RWPE2 (cell line): ENCODE data around the gene STT3B.

ENCODE experiments used
- ATAC-seq: fragments of 200-7000 bp; cut with Tn5 transposase; 3 replicates; pipeline ENCODE4 v1.9.1; 2021; ENCODE audit warnings: low read depth
- DNase-seq: peaks from one replicate; pipeline ENCODE4 v3.0.0-alpha.2; 2020; ENCODE audit warnings: low spot score
- H3K27ac ChIP-seq: fragments of 450-650 bp; 2 replicates; pipeline ENCODE4 v1.5.1; 2017; ENCODE audit warnings: mild to moderate bottlenecking; ENCODE audit not compliant: poor library complexity, severe bottlenecking
- H3K27me3 ChIP-seq: fragments of 250-450 bp; sonication (Bioruptor Pico); 2 replicates; pipeline ENCODE4 v1.5.1; 2021; ENCODE audit warnings: mild to moderate bottlenecking, moderate library complexity; ENCODE audit not compliant: insufficient read depth, poor library complexity, severe bottlenecking
- H3K36me3 ChIP-seq: fragments of 250-450 bp; sonication (Bioruptor Pico); 2 replicates; pipeline ENCODE4 v1.5.1; 2020; ENCODE audit warnings: low read depth, mild to moderate bottlenecking, moderate library complexity
- H3K4me1 ChIP-seq: fragments of 250-450 bp; sonication (Bioruptor Pico); 2 replicates; pipeline ENCODE4 v1.5.1; 2021; ENCODE audit warnings: mild to moderate bottlenecking, moderate library complexity; ENCODE audit not compliant: insufficient read depth, poor library complexity, severe bottlenecking
- H3K4me3 ChIP-seq: fragments of 250-450 bp; sonication (Bioruptor Pico); 2 replicates; pipeline ENCODE4 v1.5.1; 2021; ENCODE audit warnings: mild to moderate bottlenecking, moderate library complexity; ENCODE audit not compliant: severe bottlenecking
- H3K9me3 ChIP-seq: fragments of 250-450 bp; sonication (Bioruptor Pico); 2 replicates; pipeline ENCODE4 v1.5.1; 2021; ENCODE audit warnings: mild to moderate bottlenecking, moderate library complexity; ENCODE audit not compliant: severe bottlenecking
- TF ChIP-seq, protein P1 (sequence below): fragments of 450-650 bp; IDR thresholded peaks from one replicate; pipeline ENCODE4 v1.5.1; 2017; ENCODE audit warnings: mild to moderate bottlenecking, moderate library complexity; ENCODE audit not compliant: poor library complexity, severe bottlenecking

Gene STT3B

DNA sequence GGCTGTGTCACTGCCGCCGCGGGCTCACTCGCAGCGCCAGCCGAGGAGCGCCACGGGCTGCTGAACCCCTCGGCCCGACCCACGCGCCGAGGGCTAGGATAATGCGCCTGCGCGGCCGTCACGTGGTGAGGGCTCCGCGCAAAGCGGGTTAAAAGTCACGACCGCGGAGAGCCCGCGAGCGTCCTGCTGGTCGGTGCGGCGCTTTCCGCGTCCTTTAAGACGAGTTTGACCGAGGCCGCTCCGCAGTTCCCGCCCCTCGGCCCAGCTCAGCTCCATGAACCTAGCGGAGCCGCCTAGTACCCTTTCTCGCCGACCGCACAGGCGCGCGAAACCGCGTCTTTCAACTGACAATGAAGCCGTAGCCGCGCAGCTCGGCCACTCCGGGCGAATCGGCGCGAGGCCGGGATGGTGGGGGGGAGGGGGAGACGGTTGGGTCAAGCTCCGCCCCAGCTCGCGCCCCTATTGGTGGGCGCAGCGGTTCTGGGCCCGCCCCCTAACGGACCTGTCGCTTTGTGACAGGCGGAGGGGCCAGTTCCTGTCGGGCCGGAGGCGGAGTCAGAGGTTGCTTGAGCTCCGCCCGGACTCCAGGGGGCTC is 636 bp upstream of the STT3B start:
- Histone ChIP-seq H3K36me3 (peaks cover 6% of the 10 kb centered on the region; the same call in 1 of the 2 replicates), H3K9me3 (no peaks in the 10 kb centered on the region), H3K4me3 (peak overlapping the region; percentile 79), H3K27me3 (no peaks in the 10 kb centered on the region), H3K4me1 (peaks cover 17% of the 10 kb centered on the region), H3K27ac (peak overlapping the region; percentile 78)
- TF ChIP-seq, protein P1, sequence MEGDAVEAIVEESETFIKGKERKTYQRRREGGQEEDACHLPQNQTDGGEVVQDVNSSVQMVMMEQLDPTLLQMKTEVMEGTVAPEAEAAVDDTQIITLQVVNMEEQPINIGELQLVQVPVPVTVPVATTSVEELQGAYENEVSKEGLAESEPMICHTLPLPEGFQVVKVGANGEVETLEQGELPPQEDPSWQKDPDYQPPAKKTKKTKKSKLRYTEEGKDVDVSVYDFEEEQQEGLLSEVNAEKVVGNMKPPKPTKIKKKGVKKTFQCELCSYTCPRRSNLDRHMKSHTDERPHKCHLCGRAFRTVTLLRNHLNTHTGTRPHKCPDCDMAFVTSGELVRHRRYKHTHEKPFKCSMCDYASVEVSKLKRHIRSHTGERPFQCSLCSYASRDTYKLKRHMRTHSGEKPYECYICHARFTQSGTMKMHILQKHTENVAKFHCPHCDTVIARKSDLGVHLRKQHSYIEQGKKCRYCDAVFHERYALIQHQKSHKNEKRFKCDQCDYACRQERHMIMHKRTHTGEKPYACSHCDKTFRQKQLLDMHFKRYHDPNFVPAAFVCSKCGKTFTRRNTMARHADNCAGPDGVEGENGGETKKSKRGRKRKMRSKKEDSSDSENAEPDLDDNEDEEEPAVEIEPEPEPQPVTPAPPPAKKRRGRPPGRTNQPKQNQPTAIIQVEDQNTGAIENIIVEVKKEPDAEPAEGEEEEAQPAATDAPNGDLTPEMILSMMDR = no peak
- peak; percentile 98 for DNase-seq
- peak; percentile 84 for ATAC-seq

DNA sequence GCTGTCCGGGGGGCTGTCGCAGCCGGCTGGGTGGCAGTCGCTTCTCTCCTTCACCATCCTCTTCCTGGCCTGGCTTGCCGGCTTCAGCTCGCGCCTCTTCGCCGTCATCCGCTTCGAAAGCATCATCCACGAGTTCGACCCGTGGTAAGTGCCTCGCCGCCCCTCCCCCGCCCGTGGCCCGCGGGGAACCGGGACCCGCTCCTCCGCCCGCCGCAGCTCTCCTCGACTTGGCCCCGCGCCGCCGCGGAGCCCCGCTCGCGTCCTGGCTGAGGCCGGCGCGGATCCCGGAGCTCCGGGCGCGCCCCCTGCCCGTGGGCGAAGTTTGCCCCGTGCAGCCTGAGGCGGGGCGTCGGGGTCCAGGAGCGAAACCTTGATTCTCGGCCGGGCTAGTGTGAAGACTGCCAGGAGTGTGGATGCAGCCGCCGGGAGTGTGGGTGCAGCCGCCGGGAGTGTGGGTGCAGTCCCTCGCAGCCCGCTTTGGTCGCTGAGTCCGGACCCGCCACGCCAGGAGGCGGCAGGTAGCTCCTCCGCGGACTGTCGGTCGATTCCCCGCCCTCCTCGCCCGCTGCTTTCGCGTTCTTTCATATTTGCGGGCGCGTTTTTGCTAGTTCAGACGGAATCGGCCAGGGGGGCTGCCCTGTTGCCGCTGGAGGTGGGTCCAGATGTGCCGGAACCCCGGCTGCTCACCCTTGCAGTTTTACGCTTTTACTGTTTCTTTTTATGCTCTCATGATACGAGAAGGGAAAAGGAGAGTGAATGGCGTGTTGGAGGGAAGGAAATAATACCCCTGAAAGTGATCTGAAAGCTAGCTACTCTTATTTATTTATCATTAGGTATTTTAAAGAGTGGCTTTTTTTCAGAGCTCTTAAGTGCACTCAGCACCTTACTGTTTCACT is 692 bp downstream of the STT3B start:
- Histone ChIP-seq H3K4me1 (peaks cover 21% of the 10 kb centered on the region), H3K9me3 (no peaks in the 10 kb centered on the region), H3K27ac (peak overlapping the region; percentile 78), H3K4me3 (peak overlapping the region; percentile 79), H3K36me3 (peaks cover 11% of the 10 kb centered on the region), H3K27me3 (no peaks in the 10 kb centered on the region)
- DNase-seq (peak; percentile 63), ATAC-seq (peak; percentile 6; the same call in 2 of the 3 replicates)
- TF ChIP-seq, protein P1 = no peak

DNA sequence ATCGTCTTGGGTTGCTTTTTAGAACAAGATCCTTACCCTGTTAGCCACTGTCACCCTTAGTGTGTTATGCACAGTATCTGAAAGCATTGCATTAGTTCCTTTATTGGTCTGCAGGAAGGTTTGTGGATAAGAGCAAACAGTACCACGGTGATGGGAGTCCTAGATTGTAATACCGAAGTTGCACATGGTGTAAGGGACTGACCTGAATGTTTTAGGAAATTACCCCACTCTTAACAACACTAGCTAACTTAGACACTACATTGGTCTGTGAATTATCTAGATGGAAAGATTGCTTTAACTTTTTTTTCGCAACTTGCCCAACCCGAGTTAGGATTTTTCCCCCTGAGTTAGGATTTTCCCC is 1.3 kb downstream of the STT3B start:
- DNase-seq = no peak
- H3K27me3 ChIP-seq = no peaks in the 10 kb centered on the region
- peak overlapping the region; percentile 78 for H3K27ac ChIP-seq

DNA sequence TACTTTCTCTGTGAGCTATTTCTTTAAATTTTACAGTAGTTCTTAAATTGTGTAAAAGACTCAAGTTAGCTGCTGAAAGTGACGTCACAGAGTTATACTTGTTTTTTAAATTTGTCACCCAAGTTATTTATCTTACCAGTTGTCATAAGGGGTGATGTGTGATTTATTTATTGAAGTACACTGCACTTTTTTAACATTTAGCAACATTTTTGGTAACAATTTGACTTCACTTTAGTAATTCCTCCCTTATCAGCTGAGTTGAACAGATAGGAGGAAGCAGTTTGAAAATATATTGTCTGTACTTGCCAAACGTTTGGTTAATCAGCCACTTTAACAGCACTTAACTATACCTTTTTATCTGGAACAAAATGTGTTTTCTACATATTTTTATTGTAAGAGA is 3.8 kb downstream of the STT3B start:
- Histone ChIP-seq H3K27ac (no peak overlapping the region), H3K27me3 (no peaks in the 10 kb centered on the region), H3K4me1 (peaks cover 52% of the 10 kb centered on the region), H3K4me3 (no peak overlapping the region), H3K36me3 (peaks cover 18% of the 10 kb centered on the region), H3K9me3 (no peaks in the 10 kb centered on the region)
- TF ChIP-seq, protein P1 = no peak
- no peak for ATAC-seq
- DNase-seq = no peak

More for the DNA sequence above, 1.3 kb downstream of the STT3B start:
- Histone ChIP-seq H3K4me1 (peaks cover 28% of the 10 kb centered on the region), H3K9me3 (no peaks in the 10 kb centered on the region), H3K36me3 (peaks cover 11% of the 10 kb centered on the region), H3K4me3 (peak overlapping the region; percentile 79)
- ATAC-seq = no peak
- TF ChIP-seq, protein P1 = no peak
